Heart right ventricle (tissue), 16 donors: ENCODE measurements around the gene CXADR. TPM values are rescaled to one million over a fixed set of nuclear protein-coding genes. Genes with fewer than 3 reads are reported as not detected.
A peak's percentile ranks its signal among the peaks of the same experiment; 100 is the strongest.

Source experiments
- ATAC-seq, 8 donors: fragments of 200-7000 bp; cut with Tn5 transposase; one replicate each; pipeline ENCODE4 v1.9.1; 2020; ENCODE audit warnings: mild to moderate bottlenecking in 8 of 8, moderate library complexity in 8 of 8, moderate number of reproducible peaks in 1 of 8
- DNase-seq, 2 donors: peaks; one replicate each; pipeline ENCODE4 v3.0.0-alpha.2; 2020
- H3K27ac ChIP-seq, 10 donors: fragments of 200-600 bp; sonication (generic) in 2 of 10; one replicate each; pipeline versions ENCODE4 v1.5.0 to v1.8.0; 2020 to 2022; ENCODE audit warnings: mild to moderate bottlenecking in 3 of 10
- H3K27me3 ChIP-seq, 7 donors: fragments of 200-600 bp; one replicate each; pipeline ENCODE4 v1.8.0; 2021 to 2022; ENCODE audit warnings: mild to moderate bottlenecking in 2 of 7
- H3K36me3 ChIP-seq, 9 donors: fragments of 200-600 bp; sonication (generic) in 1 of 9; one replicate each; pipeline versions ENCODE4 v1.5.0 to v1.8.0; 2020 to 2022; ENCODE audit warnings: mild to moderate bottlenecking in 2 of 9
- H3K4me1 ChIP-seq, 9 donors: fragments of 200-600 bp; sonication (generic) in 1 of 9; one replicate each; pipeline versions ENCODE4 v1.5.0 to v1.8.0; 2020 to 2022; ENCODE audit warnings: mild to moderate bottlenecking in 4 of 9
- H3K4me3 ChIP-seq, 10 donors: fragments of 200-600 bp; sonication (generic) in 2 of 10; one replicate each; pipeline versions ENCODE4 v1.5.0 to v1.8.0; 2020 to 2022; ENCODE audit warnings: mild to moderate bottlenecking in 7 of 10, moderate library complexity in 2 of 10
- H3K9me3 ChIP-seq, 11 donors: fragments of 200-600 bp in 10 of 11; sonication (generic) in 2 of 11; one replicate each; pipeline versions ENCODE4 v1.5.0 to v1.8.0; 2013 to 2022; ENCODE audit warnings: mild to moderate bottlenecking in 2 of 11, control low read depth in 1 of 11, moderate library complexity in 1 of 11
- WGBS, 2 donors: extraction: QIAGEN DNeasy Blood & Tissue Kit; methylation state at CpG; one replicate each; pipeline ENCODE4 v1.1.7; 2013; ENCODE audit warnings: inconsistent platforms in 1 of 2; 5-methylcytosine and 5-hydroxymethylcytosine counted together
- intact Hi-C, 10 donors: fragments of 100-400 bp; cut with DNase I; formaldehyde crosslinking; loops; one replicate each; pipeline versions ENCODE4 v1.11.1 to v1.14.2; 2022
- polyA plus RNA-seq, 2 donors: library from polyadenylated mRNA; stranded (reverse); fragments of 200-250 nt; gene quantifications; one replicate each; pipeline ENCODE4 v1.2.3, GENCODE V29; 2013
- total RNA-seq, 10 donors: library from RNA; stranded (reverse); fragmentation: NEBNext Ultra II Directional in 3 of 10; extraction: Animal tissue kit (Norgen Biotek cat#: 25700) in 3 of 10; gene quantifications; one replicate each; pipeline versions ENCODE4 v1.2.1 to v1.2.4, GENCODE V29; 2021 to 2023
- TF ChIP-seq, protein P1 (sequence below), 9 donors: fragments of 200-600 bp; sonication (generic) in 2 of 9; IDR thresholded peaks; one replicate each; pipeline versions ENCODE4 v1.5.0 to v1.8.0; 2021 to 2022; ENCODE audit warnings: antibody characterized with exemption in 9 of 9, mild to moderate bottlenecking in 5 of 9, moderate library complexity in 1 of 9
- donor health status: Arrhythmogenic right ventricular cardiomyopathy.
- donor health status: ischemic (EF 13 %, LVEDD 7.1; RV severe dilation, severe dysfunction).
- donor health status: healthy with polysubstance abuse.
- donor health status: DM: no; HTN: yes; CAD: no.
- donor health status: DM: no; HTN: no; CAD: no.
- donor health status: ischemic (EF 25% LVEDD 6.9; RV normal size, moderate dysfunction).
- donor health status: ischemic (EF 25% LVEDD 5.7; RV mildly dilated, moderate dysfunction).
- donor health status: healthy.
- donor health status: DM: yes; HTN: yes; CAD: no.
- donor health status: Ischemic cardiomyopathy.
- donor health status: ischemic (EF 35%, LVEDD 5.7; RV mildly dilated, moderate dysfunction).
- donor health status: nonischemic (EF 11% LVEDD 7.7; RV severe dilation, severe dysfunction).
- donor health status: DM: yes; HTN: yes; CAD: no.
- donor health status: PGD.
- donor health status: ischemic (EF 29% LVEDD 5.4; RV normal size, mild dysfunction).
- donor health status: nonischemic (EF 23%, LVEDD 6.1; RV moderate dilation, normal function).

The CXADR gene
- total and polyA plus RNA-seq, 12 donors = 6.4 to 42.1 (median 27.7) TPM

DNA sequence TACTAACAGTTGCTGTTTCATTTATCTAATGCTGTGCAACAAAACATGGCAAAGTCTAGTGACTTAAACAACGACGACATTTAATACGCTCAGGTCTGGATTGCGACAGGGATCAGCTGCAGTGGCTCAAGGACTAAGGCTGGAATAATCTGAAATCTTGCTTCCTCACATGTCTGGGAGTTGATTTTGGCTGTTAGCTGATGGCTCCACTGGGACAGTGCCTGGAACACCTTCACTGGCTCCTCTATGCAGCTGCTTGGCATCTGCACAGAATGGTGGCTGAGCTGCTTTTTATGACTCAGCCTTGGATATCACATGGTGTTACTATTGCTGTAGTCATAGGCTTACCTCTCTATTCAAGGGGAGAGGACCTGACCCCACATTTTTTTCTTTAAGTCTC, 123.9 kb downstream of the CXADR start:
- TF ChIP-seq, protein P1, sequence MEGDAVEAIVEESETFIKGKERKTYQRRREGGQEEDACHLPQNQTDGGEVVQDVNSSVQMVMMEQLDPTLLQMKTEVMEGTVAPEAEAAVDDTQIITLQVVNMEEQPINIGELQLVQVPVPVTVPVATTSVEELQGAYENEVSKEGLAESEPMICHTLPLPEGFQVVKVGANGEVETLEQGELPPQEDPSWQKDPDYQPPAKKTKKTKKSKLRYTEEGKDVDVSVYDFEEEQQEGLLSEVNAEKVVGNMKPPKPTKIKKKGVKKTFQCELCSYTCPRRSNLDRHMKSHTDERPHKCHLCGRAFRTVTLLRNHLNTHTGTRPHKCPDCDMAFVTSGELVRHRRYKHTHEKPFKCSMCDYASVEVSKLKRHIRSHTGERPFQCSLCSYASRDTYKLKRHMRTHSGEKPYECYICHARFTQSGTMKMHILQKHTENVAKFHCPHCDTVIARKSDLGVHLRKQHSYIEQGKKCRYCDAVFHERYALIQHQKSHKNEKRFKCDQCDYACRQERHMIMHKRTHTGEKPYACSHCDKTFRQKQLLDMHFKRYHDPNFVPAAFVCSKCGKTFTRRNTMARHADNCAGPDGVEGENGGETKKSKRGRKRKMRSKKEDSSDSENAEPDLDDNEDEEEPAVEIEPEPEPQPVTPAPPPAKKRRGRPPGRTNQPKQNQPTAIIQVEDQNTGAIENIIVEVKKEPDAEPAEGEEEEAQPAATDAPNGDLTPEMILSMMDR (IDR thresholded peaks at IDR 0.05) = no peak
- 80 to 81% methylated on average over 4 of the region's 4 CpGs for WGBS, 2 donors
- DNase-seq = peak in 1 of 2 donors; percentile 14
- Histone ChIP-seq H3K36me3 (no peaks in the 10 kb centered on the region), H3K4me3 (no peak overlapping the region), H3K9me3 (peaks cover 0 to 12% (median 0%) of the 10 kb centered on the region in 11 donors), H3K27me3 (no peaks in the 10 kb centered on the region), H3K4me1 (peaks cover 0 to 3% (median 0%) of the 10 kb centered on the region in 9 donors), H3K27ac (no peak overlapping the region)
- intact Hi-C loops = no loop called here
- peak in 3 of 8 donors; percentile 37 to 67 (median 62) for ATAC-seq

DNA sequence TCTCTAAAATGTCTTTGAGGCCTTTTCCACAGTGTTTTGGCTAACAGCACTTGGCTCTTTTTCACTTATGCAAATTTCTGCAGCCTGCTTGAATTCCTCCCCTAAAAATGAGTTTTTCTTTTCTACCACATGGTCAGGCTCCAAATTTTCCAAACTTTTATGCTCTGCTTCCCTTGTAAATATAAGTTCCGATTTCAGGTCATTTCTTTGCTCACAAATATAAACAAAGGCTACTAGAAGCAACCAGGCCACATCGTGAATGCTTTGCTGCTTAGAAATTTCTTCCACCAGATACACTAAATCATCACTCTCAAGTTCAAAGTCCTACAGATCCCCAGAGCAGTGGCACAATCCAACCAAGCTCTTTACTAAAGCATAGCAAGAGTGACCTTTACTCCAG, 128.0 kb downstream of the CXADR start:
- intact Hi-C loops = no loop called here
- TF ChIP-seq, protein P1 (IDR thresholded peaks at IDR 0.05) = no peak
- H3K27me3 ChIP-seq = no peaks in the 10 kb centered on the region
- no peaks in the 10 kb centered on the region for H3K36me3 ChIP-seq
- no peak overlapping the region for H3K4me3 ChIP-seq
- 83 to 92% methylated on average over 2 of the region's 2 CpGs for WGBS, 2 donors
- H3K27ac ChIP-seq = no peak overlapping the region
- H3K9me3 ChIP-seq = peaks cover 0 to 12% (median 0%) of the 10 kb centered on the region in 11 donors
- no peaks in the 10 kb centered on the region for H3K4me1 ChIP-seq
- DNase-seq (no peak), ATAC-seq (no peak)

Other genes with a start within 250 kb of the CXADR start
- 1 to 10 TPM; 2.4 to 9.4 (median 4.9) TPM for gene BTG3, start 99.9 kb downstream of the CXADR start, total RNA-seq
- 10 to 100 TPM; 12.1 to 13.2 TPM for gene BTG3, start 99.9 kb downstream of the CXADR start, polyA plus RNA-seq